Neuron (in vitro differentiated cells): ENCODE results near the gene ISOC2.
A peak's percentile ranks its signal among the peaks of the same experiment; 100 is the strongest.
"Not testable (repeated sequence)": the region's sequence is repeated elsewhere in the genome, so short reads cannot be mapped to it uniquely, and the experiment has no call there.

Source experiments
- H2AFZ ChIP-seq: one replicate; pipeline ENCODE4 v1.6.1; 2013; ENCODE audit warnings: low read depth, mild to moderate bottlenecking, inconsistent platforms, low read length, moderate library complexity
- H3K27me3 ChIP-seq: one replicate; pipeline ENCODE4 v1.6.1; 2013; ENCODE audit warnings: low read length; ENCODE audit not compliant: insufficient read depth
- H3K36me3 ChIP-seq: one replicate; pipeline ENCODE4 v1.6.1; 2013; ENCODE audit warnings: low read length; ENCODE audit not compliant: insufficient read depth
- H3K4me1 ChIP-seq: one replicate; pipeline ENCODE4 v1.6.1; 2013; ENCODE audit warnings: low read length; ENCODE audit not compliant: insufficient read depth
- H3K4me3 ChIP-seq: 2 replicates; pipeline ENCODE4 v1.5.1; 2013; ENCODE audit warnings: mild to moderate bottlenecking, low read length, moderate library complexity
- H3K9me3 ChIP-seq: one replicate; pipeline ENCODE4 v1.6.1; 2013; ENCODE audit warnings: low read length

ISOC2 gene, protein sequence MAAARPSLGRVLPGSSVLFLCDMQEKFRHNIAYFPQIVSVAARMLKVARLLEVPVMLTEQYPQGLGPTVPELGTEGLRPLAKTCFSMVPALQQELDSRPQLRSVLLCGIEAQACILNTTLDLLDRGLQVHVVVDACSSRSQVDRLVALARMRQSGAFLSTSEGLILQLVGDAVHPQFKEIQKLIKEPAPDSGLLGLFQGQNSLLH

DNA sequence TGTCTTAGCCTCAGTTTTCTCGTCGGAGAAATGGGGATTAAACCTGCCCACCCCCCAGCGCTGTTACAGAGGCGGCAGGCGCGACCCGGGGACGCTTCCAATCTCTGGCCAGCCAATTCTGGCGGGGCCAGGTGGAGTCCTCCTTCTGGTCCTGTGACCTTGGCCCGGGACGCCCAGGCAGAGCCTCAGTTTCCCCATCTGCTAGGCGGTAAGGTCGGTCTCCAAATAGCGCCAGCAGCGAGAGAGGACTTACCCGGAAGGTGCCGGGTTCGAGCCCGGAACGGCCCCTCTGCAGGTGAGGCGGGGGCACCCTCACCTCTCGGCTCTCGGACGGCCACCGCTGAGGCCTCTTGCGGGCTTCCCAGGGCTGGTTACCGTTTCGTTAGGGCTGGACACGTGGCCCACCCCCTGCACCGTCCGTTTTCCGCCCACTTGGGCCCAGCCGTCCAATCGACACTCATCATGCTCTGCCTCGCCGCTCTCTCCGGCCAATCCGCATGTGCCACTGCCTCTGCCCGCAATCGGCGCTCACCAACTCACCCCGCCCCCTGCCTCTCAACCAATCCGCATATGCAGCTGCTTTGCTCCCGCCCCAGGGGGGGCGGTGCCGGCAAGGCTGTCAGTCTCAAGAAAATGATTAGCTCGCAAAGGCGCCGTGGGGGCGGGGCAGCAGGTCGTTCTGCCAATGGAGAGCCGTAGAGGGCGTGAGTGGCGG, at the start of gene ISOC2:
Gene ISOC2, minus strand, starts transcription at position 384 of the 715 bp plus-strand sequence. CDS start 5,156 bp downstream, outside the sequence.
- Histone ChIP-seq H3K36me3 (no peaks in the 10 kb centered on the region), H3K4me1 (peaks cover 28% of the 10 kb centered on the region), H3K9me3 (no peaks in the 10 kb centered on the region), H2AFZ (peak within 1 kb of the TSS; percentile 84), H3K27me3 (peaks cover 19% of the 10 kb centered on the region), H3K4me3 (peak within 1 kb of the TSS; percentile 83)

DNA sequence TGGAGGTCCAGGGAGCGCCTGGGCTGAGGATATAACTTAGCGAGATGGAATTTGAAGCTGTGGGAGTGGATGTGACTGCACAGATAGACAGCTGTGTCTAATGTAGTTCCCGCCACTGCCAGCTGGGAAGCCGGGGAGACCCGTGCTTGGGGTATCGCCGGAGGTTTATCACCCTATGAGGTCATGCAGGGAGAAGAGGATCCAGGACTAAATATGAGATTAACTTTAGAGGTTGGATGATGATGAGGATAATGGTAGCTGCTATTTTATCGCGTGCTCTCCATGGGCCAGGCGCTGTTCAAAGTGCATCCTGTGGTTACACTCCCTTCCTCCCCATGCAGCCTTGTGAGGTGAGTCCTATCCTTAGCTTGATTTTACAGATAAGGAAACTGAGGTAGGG, 46.7 kb upstream of the ISOC2 start:
- H3K36me3 ChIP-seq, result no peaks in the 10 kb centered on the region
- H3K9me3 ChIP-seq, result no peaks in the 10 kb centered on the region
- H3K4me3 ChIP-seq, result no peak overlapping the region
- no peaks in the 10 kb centered on the region for H3K4me1 ChIP-seq
- no peak overlapping the region for H2AFZ ChIP-seq
- H3K27me3 ChIP-seq, result no peaks in the 10 kb centered on the region

DNA sequence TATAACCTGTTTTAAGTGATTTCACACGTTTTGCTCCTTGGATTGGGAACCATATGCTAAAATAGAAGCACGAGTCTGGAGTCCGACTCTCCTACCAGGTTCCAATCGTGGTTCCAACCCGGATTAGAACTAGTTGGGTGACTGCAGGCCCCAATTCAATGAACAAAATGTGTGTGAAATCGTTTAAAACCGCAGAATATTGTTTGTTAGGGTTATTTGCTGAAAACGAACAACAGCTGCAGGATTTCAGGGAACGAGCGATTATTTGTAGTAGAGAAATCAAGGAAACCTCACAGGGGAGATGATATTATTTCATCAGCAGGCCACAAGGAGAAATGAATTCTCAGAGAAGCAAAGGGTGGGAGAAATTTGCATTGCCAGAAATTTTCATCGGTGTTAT, 43.5 kb upstream of the ISOC2 start:
- no peak overlapping the region for H3K4me3 ChIP-seq
- H2AFZ ChIP-seq, result no peak overlapping the region
- no peaks in the 10 kb centered on the region for H3K27me3 ChIP-seq
- no peaks in the 10 kb centered on the region for H3K9me3 ChIP-seq
- no peaks in the 10 kb centered on the region for H3K4me1 ChIP-seq
- H3K36me3 ChIP-seq, result no peaks in the 10 kb centered on the region

DNA sequence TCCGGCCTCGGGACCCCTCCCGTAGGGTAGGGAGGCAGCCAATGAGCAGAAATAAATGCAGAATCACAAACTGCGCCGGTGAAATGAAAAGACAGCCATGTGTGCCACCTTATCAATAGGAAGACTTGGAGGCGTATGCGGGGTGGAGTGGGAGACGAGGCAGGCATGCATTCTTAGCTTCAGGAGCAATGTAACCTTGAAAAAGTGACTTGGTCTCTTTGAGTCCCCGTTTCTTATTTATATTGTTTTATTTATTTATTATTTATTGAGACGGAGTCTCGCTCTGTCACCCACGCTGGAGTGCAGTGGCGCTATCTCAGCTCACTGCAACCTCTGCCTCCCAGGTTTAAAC, 42.8 kb upstream of the ISOC2 start:
- Histone ChIP-seq H3K36me3 (no peaks in the 10 kb centered on the region), H3K4me1 (no peaks in the 10 kb centered on the region), H3K9me3 (no peaks in the 10 kb centered on the region), H3K4me3 (peak overlapping the region; percentile 46), H2AFZ (peak overlapping the region; percentile 63), H3K27me3 (no peaks in the 10 kb centered on the region)

DNA sequence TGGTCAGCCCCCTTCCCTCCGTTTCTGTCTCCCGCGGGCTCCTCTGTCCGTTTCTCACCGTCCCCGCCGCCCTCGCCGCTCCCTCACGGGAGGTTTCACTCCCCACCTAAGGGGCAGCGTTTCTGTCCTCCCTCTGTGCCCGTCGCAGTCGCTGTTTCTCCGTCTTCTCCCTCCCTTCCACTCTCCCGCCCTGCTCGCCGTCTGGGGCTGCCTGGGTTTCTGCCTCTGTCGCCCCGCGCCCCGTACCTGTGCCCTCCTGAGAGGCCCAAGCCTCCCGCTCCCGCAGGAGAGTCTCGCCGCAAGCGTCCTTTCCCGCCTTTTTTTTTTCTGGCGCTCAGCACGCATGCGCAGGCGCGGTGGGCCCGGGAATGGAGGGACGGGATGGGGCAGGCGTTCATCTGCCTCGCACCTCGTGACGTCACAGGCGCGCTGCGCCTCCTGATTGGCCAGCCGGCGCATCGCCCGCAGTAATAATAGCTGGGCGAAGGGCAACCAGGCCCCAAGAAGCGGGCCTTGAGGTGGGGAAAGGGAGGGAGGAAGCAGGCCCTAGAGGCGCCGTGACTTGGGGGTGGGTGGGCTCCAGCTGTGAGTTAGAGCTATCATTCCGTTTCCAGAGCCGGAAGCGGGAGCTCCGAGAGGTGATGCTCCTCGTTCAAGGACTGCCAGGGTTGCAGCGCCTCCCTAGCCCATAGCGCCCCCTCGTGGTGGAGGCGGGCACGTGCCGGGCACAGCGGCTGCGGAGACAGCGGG, 42.2 kb upstream of the ISOC2 start:
- H3K4me3 ChIP-seq, result peak overlapping the region; percentile 46

DNA sequence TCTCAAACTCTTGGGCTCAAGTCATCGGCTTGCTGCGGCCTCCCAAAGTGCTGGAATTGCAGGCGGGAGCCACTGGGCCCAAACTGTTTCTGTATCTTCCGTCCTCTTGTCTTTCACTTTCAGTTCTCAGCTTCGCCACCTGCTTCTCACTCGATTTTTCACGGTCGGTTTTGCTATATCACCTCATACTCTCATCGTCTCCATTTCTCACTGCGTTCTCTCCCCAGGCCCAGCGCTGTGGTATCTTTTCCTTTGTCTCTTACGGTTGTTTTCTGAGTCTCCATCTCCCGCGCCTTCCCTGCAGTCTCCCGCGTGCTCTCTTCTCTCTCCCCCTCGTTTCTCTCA, 41.7 kb upstream of the ISOC2 start:
- Histone ChIP-seq H3K4me3 (no peak overlapping the region), H3K9me3 (no peaks in the 10 kb centered on the region), H3K27me3 (no peaks in the 10 kb centered on the region), H3K4me1 (no peaks in the 10 kb centered on the region), H2AFZ (no peak overlapping the region), H3K36me3 (no peaks in the 10 kb centered on the region)

More for the DNA sequence above, 42.2 kb upstream of the ISOC2 start:
- Histone ChIP-seq H3K36me3 (no peaks in the 10 kb centered on the region), H3K27me3 (no peaks in the 10 kb centered on the region), H3K4me1 (no peaks in the 10 kb centered on the region), H2AFZ (peak overlapping the region; percentile 63), H3K9me3 (no peaks in the 10 kb centered on the region)

DNA sequence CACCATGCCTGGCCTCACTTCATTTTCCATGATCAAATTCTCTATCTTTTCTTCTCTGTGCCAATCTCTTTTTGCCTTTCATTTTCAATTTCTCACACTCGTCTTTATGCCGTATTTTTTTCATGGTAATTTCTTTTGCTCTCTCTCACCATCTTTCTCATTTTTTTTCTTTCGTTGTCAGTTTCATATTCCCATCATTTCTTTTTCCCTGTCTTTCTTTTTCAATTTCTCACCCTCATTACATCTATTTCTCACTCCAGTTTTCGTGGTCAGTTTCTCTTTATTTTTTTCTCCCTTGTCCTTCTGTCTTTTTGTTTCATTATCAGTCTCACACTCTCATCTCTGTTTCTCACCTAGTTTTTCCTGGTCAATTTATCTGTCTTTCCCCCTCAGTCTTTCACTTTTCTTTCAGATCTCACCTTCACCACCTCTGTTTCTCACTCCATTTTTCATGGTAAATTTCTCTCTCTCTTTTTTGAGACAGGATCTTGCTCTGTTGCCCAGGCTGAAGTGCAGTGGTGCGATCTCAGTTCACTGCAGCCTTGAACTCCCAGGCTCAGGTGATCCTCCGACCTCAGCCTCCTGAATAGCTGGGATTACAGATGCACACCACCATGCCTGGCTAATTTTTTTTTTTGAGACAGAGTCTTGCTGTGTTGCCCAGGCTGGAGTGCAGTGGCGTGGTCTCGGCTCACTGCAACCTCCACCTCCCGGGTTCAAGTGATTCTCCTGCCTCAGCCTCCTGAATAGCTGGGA, 40.9 kb upstream of the ISOC2 start:
- Histone ChIP-seq H3K4me1 (no peaks in the 10 kb centered on the region), H3K9me3 (no peaks in the 10 kb centered on the region), H3K4me3 (no peak overlapping the region), H3K36me3 (no peaks in the 10 kb centered on the region), H3K27me3 (no peaks in the 10 kb centered on the region), H2AFZ (no peak overlapping the region)

DNA sequence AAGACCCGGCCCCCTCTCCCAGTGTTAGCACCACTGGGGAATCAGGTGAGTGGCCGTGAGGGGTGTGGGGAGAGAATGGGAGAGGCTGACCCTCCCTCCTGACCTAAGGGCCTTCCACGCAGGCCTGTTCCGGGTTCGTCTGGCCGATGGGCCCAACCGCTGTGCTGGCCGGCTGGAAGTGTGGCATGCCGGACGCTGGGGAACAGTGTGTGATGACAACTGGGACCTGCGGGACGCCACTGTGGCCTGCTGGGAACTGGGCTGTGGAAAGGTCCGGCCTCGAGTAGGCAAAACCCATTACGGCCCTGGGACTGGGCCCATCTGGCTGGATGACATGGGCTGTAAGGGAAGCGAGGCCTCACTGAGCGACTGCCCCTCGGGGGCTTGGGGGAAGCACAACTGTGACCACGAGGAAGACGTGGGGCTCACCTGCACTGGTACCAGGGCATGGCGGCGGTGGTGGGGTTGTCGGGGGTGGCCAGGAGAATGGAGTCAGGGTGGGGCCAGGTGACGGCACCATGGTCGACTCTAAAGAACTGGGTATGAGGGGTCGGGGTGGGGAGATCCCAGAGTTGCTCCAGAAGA, 39.0 kb upstream of the ISOC2 start:
- Histone ChIP-seq H3K9me3 (no peaks in the 10 kb centered on the region), H3K27me3 (no peaks in the 10 kb centered on the region), H3K4me1 (no peaks in the 10 kb centered on the region), H3K4me3 (no peak overlapping the region), H3K36me3 (no peaks in the 10 kb centered on the region), H2AFZ (no peak overlapping the region)

DNA sequence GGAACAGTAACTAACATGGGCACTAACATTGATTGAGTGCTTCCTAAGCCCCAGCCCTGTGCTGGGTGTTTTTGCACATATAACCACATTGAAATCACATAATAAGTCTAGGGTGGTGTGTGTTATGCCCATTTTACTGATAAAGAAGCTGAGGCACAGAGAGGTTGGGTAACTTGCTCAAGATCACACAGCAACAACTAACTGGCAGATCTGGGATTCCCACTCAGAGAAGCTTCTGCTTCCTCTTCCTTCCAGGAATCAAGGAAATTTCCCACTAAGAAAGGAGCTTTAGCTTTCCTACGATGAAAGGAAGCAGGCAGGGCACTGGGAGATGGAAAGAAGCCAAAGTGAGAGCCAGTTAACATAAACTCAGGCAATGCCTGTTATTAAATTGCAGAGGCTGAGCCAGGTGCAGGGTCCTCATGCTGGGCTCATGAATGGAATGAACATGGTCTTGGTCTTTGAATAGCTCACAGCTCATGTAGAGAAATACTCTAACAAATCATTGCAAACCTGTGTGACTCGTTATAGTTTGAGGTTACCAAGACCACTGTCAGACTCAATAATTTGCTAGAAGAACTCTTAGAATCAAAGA, 36.9 kb upstream of the ISOC2 start:
- H3K9me3 ChIP-seq, result no peaks in the 10 kb centered on the region
- no peak overlapping the region for H2AFZ ChIP-seq

DNA sequence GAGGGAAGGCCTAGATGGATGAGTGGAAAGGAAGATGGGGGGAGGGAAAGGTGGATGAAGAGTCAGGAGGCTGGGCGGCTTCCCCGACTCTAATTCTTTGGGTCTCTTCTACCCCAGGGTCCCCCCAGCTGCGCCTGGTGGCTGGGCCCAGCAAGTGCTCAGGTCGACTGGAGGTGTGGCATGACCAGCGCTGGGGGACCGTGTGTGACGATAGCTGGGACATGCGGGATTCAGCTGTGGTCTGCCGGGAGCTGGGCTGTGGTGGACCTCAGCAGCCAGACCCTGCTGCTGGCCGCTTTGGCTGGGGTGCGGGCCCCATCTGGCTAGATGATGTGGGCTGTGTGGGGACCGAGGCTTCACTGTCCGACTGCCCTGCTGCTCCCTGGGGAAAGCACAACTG, 36.3 kb upstream of the ISOC2 start:
- no peak overlapping the region for H2AFZ ChIP-seq
- no peaks in the 10 kb centered on the region for H3K27me3 ChIP-seq
- peaks cover 4% of the 10 kb centered on the region for H3K4me1 ChIP-seq
- H3K4me3 ChIP-seq, result no peak overlapping the region
- H3K36me3 ChIP-seq, result no peaks in the 10 kb centered on the region
- no peaks in the 10 kb centered on the region for H3K9me3 ChIP-seq

More for the DNA sequence above, 36.9 kb upstream of the ISOC2 start:
- H3K4me3 ChIP-seq, result no peak overlapping the region
- H3K27me3 ChIP-seq, result no peaks in the 10 kb centered on the region
- H3K4me1 ChIP-seq, result peaks cover 4% of the 10 kb centered on the region
- no peaks in the 10 kb centered on the region for H3K36me3 ChIP-seq

DNA sequence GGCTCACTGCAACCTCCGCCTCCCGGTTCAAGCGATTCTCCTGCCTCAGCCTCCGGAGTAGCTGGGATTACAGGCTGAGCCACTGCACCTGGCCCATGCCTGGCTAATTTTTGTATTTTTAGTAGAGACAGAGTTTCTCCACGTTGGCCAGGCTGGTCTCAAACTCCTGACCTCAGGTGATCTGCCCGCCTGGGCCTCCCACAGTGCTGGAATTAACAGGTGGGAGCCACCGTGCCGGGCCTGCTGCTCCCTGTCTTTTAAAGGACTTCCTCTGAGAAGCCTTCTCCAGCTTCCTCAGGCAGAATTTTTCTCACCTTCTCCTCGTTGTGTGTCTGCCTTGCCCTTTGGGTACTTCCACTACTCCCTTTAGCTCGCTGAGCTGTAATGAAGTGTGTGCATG, 35.4 kb upstream of the ISOC2 start:
- not testable (repeated sequence) for H3K36me3 ChIP-seq

DNA sequence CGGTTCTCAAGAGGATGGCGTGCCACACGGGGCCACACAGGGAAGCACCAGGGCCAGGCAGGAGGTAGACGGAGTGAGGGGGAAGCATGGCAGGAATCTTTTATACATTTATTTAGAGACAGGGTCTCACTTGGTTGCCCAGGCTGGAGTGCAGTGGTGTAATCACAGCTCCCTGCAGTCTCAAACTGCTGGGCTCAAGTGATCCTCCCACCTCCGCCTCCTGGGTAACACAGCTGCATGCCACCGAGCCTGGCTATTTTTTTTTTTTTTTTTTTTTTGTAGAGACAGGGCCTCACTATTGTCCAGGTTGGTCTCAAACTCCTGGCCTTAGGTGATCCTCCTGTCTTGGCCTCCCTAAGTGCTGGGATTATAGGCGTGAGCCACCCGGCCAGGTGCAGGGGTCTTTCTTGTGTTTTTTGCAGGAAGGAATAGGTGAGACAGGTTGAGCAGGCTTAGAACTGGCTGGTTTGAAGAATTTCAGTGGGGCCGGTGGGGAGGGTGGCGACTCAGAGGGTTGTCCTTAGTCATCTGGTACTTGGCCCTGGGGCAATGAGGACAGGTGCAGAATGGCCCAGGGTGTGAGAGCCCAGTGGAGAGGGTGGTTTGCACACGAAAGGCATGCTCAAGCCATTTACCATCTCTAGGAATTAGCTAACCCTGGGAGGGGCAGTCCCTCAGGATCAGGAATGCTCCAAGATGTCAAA, 34.4 kb upstream of the ISOC2 start:
- Histone ChIP-seq H3K4me1 (peaks cover 8% of the 10 kb centered on the region), H3K9me3 (no peaks in the 10 kb centered on the region), H3K27me3 (no peaks in the 10 kb centered on the region), H2AFZ (no peak overlapping the region), H3K4me3 (no peak overlapping the region), H3K36me3 (no peaks in the 10 kb centered on the region)

More for the DNA sequence above, 35.4 kb upstream of the ISOC2 start:
- H3K9me3 ChIP-seq, H3K27me3 ChIP-seq, H2AFZ ChIP-seq, H3K4me1 ChIP-seq, H3K4me3 ChIP-seq: not testable (repeated sequence)
